Ovary (tissue), 9 donors: ENCODE results near the gene LBP. TPM values are rescaled to one million over a fixed set of nuclear protein-coding genes. Genes with fewer than 3 reads are reported as not detected.

ENCODE experiments used
- DNase-seq, 5 donors: peaks; one replicate each; pipeline ENCODE4 v3.0.0-alpha.2; 2019 to 2020
- H3K27ac ChIP-seq, 2 donors: fragments of 200-600 bp; one replicate each; pipeline versions ENCODE4 v1.5.1 to v1.8.0; 2019 to 2022
- H3K27me3 ChIP-seq: fragments of 200-600 bp; one replicate; pipeline ENCODE4 v1.8.0; 2022
- H3K36me3 ChIP-seq: fragments of 200-600 bp; sonication (generic); one replicate; pipeline ENCODE4 v1.5.1; 2019
- H3K4me1 ChIP-seq: one replicate; pipeline ENCODE4 v1.8.1; 2013; ENCODE audit warnings: mild to moderate bottlenecking, moderate library complexity; ENCODE audit not compliant: insufficient read depth
- H3K4me3 ChIP-seq: fragments of 200-600 bp; sonication (generic); one replicate; pipeline ENCODE4 v1.5.1; 2017
- H3K9me3 ChIP-seq, 2 donors: fragments of 200-600 bp in 1 of 2; sonication (generic) in 1 of 2; one replicate each; pipeline versions ENCODE4 v1.5.1 to v1.8.1; 2013 to 2019; ENCODE audit warnings: mild to moderate bottlenecking in 1 of 2, moderate library complexity in 1 of 2
- CTCF ChIP-seq, 3 donors: fragments of 450-650 bp in 2 of 3; fragments of 200-600 bp in 1 of 3; IDR thresholded peaks; one replicate each; pipeline versions ENCODE4 v1.5.1 to v1.8.0; 2016 to 2022; ENCODE audit warnings: antibody characterized with exemption in 3 of 3, mild to moderate bottlenecking in 1 of 3
- EP300 ChIP-seq: sonication (generic); formaldehyde crosslinking; IDR thresholded peaks from one replicate; pipeline ENCODE4 v1.6.1; 2017; ENCODE audit warnings: antibody characterized with exemption
- POLR2A ChIP-seq: fragments of 450-650 bp; IDR thresholded peaks from one replicate; pipeline ENCODE4 v1.6.1; 2017; ENCODE audit warnings: antibody characterized with exemption, mild to moderate bottlenecking, moderate library complexity
- WGBS, 3 donors: extraction: QIAGEN DNeasy Blood & Tissue Kit in 1 of 3; methylation state at CpG; one replicate each; pipeline versions ENCODE4 v1.1.5 to v1.1.7; 2013 to 2017; 5-methylcytosine and 5-hydroxymethylcytosine counted together
- intact Hi-C, 4 donors: fragments of 100-400 bp; cut with DNase I; formaldehyde crosslinking; loops; one replicate each; pipeline versions ENCODE4 v1.11.0 to v1.15.1; 2022 to 2023
- polyA plus RNA-seq, 2 donors: library from polyadenylated mRNA; stranded (reverse); fragments of 200-250 nt in 1 of 2; fragments of 350-450 nt in 1 of 2; fragmentation: Illumina TruSeq in 1 of 2; extraction: RNeasy Lipid Tissue Mini Kit (QIAGEN cat#74804) in 1 of 2; gene quantifications; one replicate each; pipeline ENCODE4 v1.2.3, GENCODE V29; 2013 to 2014
- total RNA-seq, 7 donors: library from RNA; depleted of rRNA in 2 of 7; stranded (reverse); fragments of >200 nt in 2 of 7; fragmentation: NEBNext Ultra II Directional in 3 of 7; extraction: Animal tissue kit (Norgen Biotek cat#: 25700) in 3 of 7; gene quantifications; one replicate each; pipeline versions ENCODE4 v1.1.0 to v1.2.4, GENCODE V29; 2016 to 2023
- donor health status: DM: no; HTN: no; CAD: no; lungs with moderate emphysema.
- donor health status: DM: no; HTN: no; CAD: no.
- donor health status: Bipolar disorder and iron deficiency.
- donor health status: DM: yes; HTN: yes; CAD: no.
- donor health status: DM: no; HTN: no; CAD: no.
- donor health status: DM: yes; HTN: yes; CAD: no.

The LBP gene
- total and polyA plus RNA-seq, 9 donors = 0.12 to 0.20 (median 0.17) TPM; not detected in 5

GRCh38 chr20:38315290-38315966 lies 30.9 kb upstream of the LBP start:
- Histone ChIP-seq H3K36me3 (no peaks in the 10 kb centered on the region), H3K4me3 (no peak overlapping the region), H3K9me3 (no peaks in the 10 kb centered on the region), H3K4me1 (no peaks in the 10 kb centered on the region), H3K27me3 (no peaks in the 10 kb centered on the region), H3K27ac (no peak overlapping the region)
- TF ChIP-seq CTCF (IDR thresholded peaks at IDR 0.05) = peak in 1 of 3 donors; percentile 26
- TF ChIP-seq EP300 = no peak
- intact Hi-C loops = loop anchor here in 3 of 4 donors (5.0 to 10.0 kb wide), 5 partner anchors 83 to 253 kb away; no protein-coding TSS in a partner anchor
- DNase-seq = peak in 4 of 5 donors; percentile 30 to 50 (median 41)
- WGBS, 3 donors = 61 to 68% (median 61%) methylated on average over 5 of the region's 5 CpGs

GRCh38 chr20:38316341-38316740 lies 29.9 kb upstream of the LBP start:
- no peak for DNase-seq
- Histone ChIP-seq H3K4me1 (no peaks in the 10 kb centered on the region), H3K4me3 (no peak overlapping the region), H3K27me3 (no peaks in the 10 kb centered on the region), H3K27ac (no peak overlapping the region), H3K36me3 (no peaks in the 10 kb centered on the region), H3K9me3 (no peaks in the 10 kb centered on the region)
- WGBS, 3 donors = 90 to 95% (median 91%) methylated on average over 4 of the region's 4 CpGs
- TF ChIP-seq EP300 (no peak), CTCF (IDR thresholded peaks at IDR 0.05) (no peak), POLR2A (no peak)
- intact Hi-C loops = loop anchor here in 3 of 4 donors (5.0 to 10.0 kb wide), 5 partner anchors 84 to 254 kb away; no protein-coding TSS in a partner anchor

DNA sequence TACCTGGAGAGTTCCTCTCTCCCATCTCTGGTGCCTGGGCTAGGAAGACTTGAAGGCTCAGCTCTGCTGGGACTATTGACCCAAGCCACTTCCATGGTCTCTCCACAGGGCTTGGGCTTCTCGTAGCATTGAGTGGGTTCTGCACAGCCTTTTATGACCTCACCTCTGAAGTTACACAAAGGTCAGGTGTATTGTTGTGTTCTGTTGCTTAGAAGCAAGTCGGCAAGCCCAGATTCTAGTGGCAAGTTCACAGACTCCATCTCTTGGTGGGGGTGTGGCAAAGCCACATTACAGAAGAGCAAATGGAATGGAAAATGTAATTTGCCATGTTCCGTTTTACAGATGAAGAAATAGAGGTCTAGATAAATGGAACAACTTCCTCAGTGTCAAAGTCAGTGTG lies 28.9 kb upstream of the LBP start:
- intact Hi-C loops = loop anchor here in 3 of 4 donors (5.0 to 10.0 kb wide), 5 partner anchors 85 to 255 kb away; no protein-coding TSS in a partner anchor
- no peaks in the 10 kb centered on the region for H3K4me1 ChIP-seq
- no peak overlapping the region for H3K4me3 ChIP-seq
- no peaks in the 10 kb centered on the region for H3K9me3 ChIP-seq
- 83 to 87% (median 84%) methylated on average over 3 of the region's 3 CpGs for WGBS, 3 donors
- H3K27me3 ChIP-seq = no peaks in the 10 kb centered on the region
- no peak overlapping the region for H3K27ac ChIP-seq
- no peak for DNase-seq
- TF ChIP-seq CTCF (IDR thresholded peaks at IDR 0.05) (no peak), EP300 (no peak), POLR2A (no peak)
- no peaks in the 10 kb centered on the region for H3K36me3 ChIP-seq

- no peak overlapping the region for H3K27ac ChIP-seq
- H3K27me3 ChIP-seq = no peaks in the 10 kb centered on the region
- no peak for TF ChIP-seq POLR2A
- TF ChIP-seq EP300 = no peak
- no peak for TF ChIP-seq CTCF (IDR thresholded peaks at IDR 0.05)
- intact Hi-C loops = loop anchor here in 2 of 4 donors (5.0 kb wide), 3 partner anchors 93 to 263 kb away; partner anchors contain the start of gene TGM2 (in 1 of the 2)
- 53 to 58% (median 55%) methylated on average over 6 of the region's 6 CpGs for WGBS, 3 donors
- H3K4me3 ChIP-seq = no peak overlapping the region
- no peaks in the 10 kb centered on the region for H3K36me3 ChIP-seq
- no peaks in the 10 kb centered on the region for H3K4me1 ChIP-seq
- no peaks in the 10 kb centered on the region for H3K9me3 ChIP-seq
- DNase-seq = no peak
Measured at GRCh38 chr20:38320221-38320620, 26.1 kb upstream of the LBP start.
